PFSK-1 (cell line): Measurements from ENCODE around the gene ADPRH.

ENCODE experiments used
- FOXP2 ChIP-seq: optimal IDR thresholded peaks from 2 replicates; pipeline ENCODE3; 2011; ENCODE audit warnings: borderline replicate concordance, control low read depth, inconsistent platforms; ENCODE audit not compliant: insufficient read depth; ENCODE audit errors: extremely low read length, extremely low read depth
- POLR2AphosphoS5 ChIP-seq: IDR thresholded peaks from 2 replicates; pipeline ENCODE4 v1.6.1; 2012; ENCODE audit warnings: low read depth, mild to moderate bottlenecking, control low read depth, low read length, moderate library complexity
- SIN3A ChIP-seq: IDR thresholded peaks from 2 replicates; pipeline ENCODE4 v1.6.1; 2012; ENCODE audit warnings: mild to moderate bottlenecking, low read length, moderate library complexity, borderline replicate concordance; ENCODE audit not compliant: insufficient read depth
- TAF1 ChIP-seq: IDR thresholded peaks from 2 replicates; pipeline ENCODE4 v1.6.1; 2012; ENCODE audit warnings: low read length, control low read depth, borderline replicate concordance; ENCODE audit not compliant: insufficient read depth
- TF ChIP-seq, protein P1 (sequence below), 2 experiments: IDR thresholded peaks; 2 replicates each; pipeline versions ENCODE4 v1.6.1 to v1.8.0; 2011 to 2012; ENCODE audit warnings: low read depth in 2 of 2, low read length in 2 of 2, control low read depth in 1 of 2, inconsistent platforms in 1 of 2, mild to moderate bottlenecking in 1 of 2, moderate library complexity in 1 of 2; ENCODE audit not compliant: insufficient read depth in 1 of 2

DNA sequence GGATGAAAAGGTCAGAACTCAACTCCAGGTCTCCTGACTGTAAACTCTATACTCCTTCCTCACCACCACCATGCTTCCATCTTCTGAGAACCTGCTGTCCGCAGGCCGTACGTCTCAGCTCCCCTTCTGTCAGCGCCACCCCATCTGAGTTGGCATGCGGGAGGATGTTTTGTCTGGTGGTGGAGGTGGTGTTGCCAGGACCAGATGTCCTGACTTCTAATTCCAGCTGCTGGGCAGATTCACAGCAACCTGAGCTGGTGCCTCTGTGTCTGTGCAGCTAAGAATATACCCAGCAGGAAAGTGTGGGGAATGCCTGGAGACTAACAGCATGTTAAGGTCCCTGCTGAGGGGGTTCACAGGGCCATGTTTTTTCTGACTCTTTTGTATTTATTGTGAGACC is 41.6 kb downstream of the ADPRH start:
- TF ChIP-seq, protein P1, sequence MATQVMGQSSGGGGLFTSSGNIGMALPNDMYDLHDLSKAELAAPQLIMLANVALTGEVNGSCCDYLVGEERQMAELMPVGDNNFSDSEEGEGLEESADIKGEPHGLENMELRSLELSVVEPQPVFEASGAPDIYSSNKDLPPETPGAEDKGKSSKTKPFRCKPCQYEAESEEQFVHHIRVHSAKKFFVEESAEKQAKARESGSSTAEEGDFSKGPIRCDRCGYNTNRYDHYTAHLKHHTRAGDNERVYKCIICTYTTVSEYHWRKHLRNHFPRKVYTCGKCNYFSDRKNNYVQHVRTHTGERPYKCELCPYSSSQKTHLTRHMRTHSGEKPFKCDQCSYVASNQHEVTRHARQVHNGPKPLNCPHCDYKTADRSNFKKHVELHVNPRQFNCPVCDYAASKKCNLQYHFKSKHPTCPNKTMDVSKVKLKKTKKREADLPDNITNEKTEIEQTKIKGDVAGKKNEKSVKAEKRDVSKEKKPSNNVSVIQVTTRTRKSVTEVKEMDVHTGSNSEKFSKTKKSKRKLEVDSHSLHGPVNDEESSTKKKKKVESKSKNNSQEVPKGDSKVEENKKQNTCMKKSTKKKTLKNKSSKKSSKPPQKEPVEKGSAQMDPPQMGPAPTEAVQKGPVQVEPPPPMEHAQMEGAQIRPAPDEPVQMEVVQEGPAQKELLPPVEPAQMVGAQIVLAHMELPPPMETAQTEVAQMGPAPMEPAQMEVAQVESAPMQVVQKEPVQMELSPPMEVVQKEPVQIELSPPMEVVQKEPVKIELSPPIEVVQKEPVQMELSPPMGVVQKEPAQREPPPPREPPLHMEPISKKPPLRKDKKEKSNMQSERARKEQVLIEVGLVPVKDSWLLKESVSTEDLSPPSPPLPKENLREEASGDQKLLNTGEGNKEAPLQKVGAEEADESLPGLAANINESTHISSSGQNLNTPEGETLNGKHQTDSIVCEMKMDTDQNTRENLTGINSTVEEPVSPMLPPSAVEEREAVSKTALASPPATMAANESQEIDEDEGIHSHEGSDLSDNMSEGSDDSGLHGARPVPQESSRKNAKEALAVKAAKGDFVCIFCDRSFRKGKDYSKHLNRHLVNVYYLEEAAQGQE (IDR thresholded peaks at IDR 0.05; ENCODE audit: insufficient read depth in 1 of 2, low read depth in 2 of 2, low read length in 2 of 2): no peak
- no peak for TF ChIP-seq POLR2AphosphoS5
- TF ChIP-seq TAF1: no peak
- no peak for TF ChIP-seq SIN3A
- no peak for TF ChIP-seq FOXP2
